ENCODE data around the gene SMIM11.

GRCh38 chr21:34351786-34352241 is 23.5 kb upstream of the SMIM11 start:
- no peak for TF ChIP-seq POLR2A (IDR thresholded peaks at IDR 0.05; ENCODE audit: control extremely low read depth in 1 of 2, low read depth in 2 of 2, low read length in 2 of 2)
- no peak for TF ChIP-seq EZH2 (IDR thresholded peaks at IDR 0.05; ENCODE audit: low read depth, low read length, severe bottlenecking)
- TF ChIP-seq EP300 (IDR thresholded peaks at IDR 0.05; ENCODE audit: borderline replicate concordance in 1 of 2, low read depth in 2 of 2, low read length in 2 of 2): no peak
- TF ChIP-seq RFX5 (IDR thresholded peaks at IDR 0.05; ENCODE audit: borderline replicate concordance, low read depth, low read length): no peak
- TF ChIP-seq SRF (IDR thresholded peaks at IDR 0.05; ENCODE audit: low read depth, low read length): no peak
- TF ChIP-seq KDM5A (IDR thresholded peaks at IDR 0.05; ENCODE audit: low read length): no peak
- no peak for TF ChIP-seq SIN3A (conservative IDR thresholded peaks at IDR 0.05 in 1 of 2, IDR thresholded peaks at IDR 0.05 in 1 of 2; ENCODE audit: low read depth in 1 of 2, low read length in 2 of 2)
- no peak for TF ChIP-seq NRF1 (IDR thresholded peaks at IDR 0.05; ENCODE audit: low read depth, low read length)
- TF ChIP-seq, protein P1, sequence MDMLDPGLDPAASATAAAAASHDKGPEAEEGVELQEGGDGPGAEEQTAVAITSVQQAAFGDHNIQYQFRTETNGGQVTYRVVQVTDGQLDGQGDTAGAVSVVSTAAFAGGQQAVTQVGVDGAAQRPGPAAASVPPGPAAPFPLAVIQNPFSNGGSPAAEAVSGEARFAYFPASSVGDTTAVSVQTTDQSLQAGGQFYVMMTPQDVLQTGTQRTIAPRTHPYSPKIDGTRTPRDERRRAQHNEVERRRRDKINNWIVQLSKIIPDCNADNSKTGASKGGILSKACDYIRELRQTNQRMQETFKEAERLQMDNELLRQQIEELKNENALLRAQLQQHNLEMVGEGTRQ (IDR thresholded peaks at IDR 0.05; ENCODE audit: low read length): no peak
- TF ChIP-seq SIRT6 (IDR thresholded peaks at IDR 0.05; ENCODE audit: low read length): no peak
- TF ChIP-seq CEBPB (IDR thresholded peaks at IDR 0.05; ENCODE audit: low read depth, low read length): no peak
- TF ChIP-seq, protein P2, sequence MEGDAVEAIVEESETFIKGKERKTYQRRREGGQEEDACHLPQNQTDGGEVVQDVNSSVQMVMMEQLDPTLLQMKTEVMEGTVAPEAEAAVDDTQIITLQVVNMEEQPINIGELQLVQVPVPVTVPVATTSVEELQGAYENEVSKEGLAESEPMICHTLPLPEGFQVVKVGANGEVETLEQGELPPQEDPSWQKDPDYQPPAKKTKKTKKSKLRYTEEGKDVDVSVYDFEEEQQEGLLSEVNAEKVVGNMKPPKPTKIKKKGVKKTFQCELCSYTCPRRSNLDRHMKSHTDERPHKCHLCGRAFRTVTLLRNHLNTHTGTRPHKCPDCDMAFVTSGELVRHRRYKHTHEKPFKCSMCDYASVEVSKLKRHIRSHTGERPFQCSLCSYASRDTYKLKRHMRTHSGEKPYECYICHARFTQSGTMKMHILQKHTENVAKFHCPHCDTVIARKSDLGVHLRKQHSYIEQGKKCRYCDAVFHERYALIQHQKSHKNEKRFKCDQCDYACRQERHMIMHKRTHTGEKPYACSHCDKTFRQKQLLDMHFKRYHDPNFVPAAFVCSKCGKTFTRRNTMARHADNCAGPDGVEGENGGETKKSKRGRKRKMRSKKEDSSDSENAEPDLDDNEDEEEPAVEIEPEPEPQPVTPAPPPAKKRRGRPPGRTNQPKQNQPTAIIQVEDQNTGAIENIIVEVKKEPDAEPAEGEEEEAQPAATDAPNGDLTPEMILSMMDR (IDR thresholded peaks at IDR 0.05; ENCODE audit: control extremely low read depth in 1 of 3, insufficient read depth in 1 of 3, low read depth in 1 of 3, low read length in 3 of 3): peak; percentile 45 to 56 (median 51)
- TF ChIP-seq, protein P3, sequence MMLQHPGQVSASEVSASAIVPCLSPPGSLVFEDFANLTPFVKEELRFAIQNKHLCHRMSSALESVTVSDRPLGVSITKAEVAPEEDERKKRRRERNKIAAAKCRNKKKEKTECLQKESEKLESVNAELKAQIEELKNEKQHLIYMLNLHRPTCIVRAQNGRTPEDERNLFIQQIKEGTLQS (IDR thresholded peaks at IDR 0.05; ENCODE audit: insufficient read depth, low read depth, low read length): no peak

Data from H1 (cell line).